Brain microvascular endothelial cell (primary cell): ENCODE data around the gene NRIP3.

ENCODE experiments used
- DNase-seq: peaks from one replicate; pipeline ENCODE4 v3.0.0-alpha.2; 2020
- H3K27ac ChIP-seq: fragments of 250-450 bp; sonication (Bioruptor Pico); 2 replicates; pipeline ENCODE4 v1.5.1; 2020; ENCODE audit warnings: mild to moderate bottlenecking, moderate library complexity
- H3K27me3 ChIP-seq: fragments of 250-450 bp; sonication (Bioruptor Pico); replicated peaks from 2 replicates; pipeline ENCODE4 v1.5.1; 2020; ENCODE audit warnings: mild to moderate bottlenecking
- H3K36me3 ChIP-seq: fragments of 250-450 bp; sonication (Bioruptor Pico); replicated peaks from 2 replicates; pipeline ENCODE4 v1.5.1; 2020; ENCODE audit warnings: mild to moderate bottlenecking
- H3K4me3 ChIP-seq: 2 replicates; pipeline ENCODE4 v1.5.1; 2011; ENCODE audit warnings: low read depth, mild to moderate bottlenecking, control low read depth, low read length, moderate library complexity
- in situ Hi-C: cut with HindIII; loops from 2 replicates; pipeline ENCODE4 v1.10.0; 2017; ENCODE audit warnings: low sequenced_read_pairs, low pct_ligation_motif_present
- TF ChIP-seq, protein P1 (sequence below): IDR thresholded peaks from 2 replicates; pipeline ENCODE4 v1.5.1; 2011; ENCODE audit warnings: low read depth, mild to moderate bottlenecking, moderate library complexity, low read length, control low read depth, inconsistent platforms; ENCODE audit errors: missing control alignments

The NRIP3 gene

DNA sequence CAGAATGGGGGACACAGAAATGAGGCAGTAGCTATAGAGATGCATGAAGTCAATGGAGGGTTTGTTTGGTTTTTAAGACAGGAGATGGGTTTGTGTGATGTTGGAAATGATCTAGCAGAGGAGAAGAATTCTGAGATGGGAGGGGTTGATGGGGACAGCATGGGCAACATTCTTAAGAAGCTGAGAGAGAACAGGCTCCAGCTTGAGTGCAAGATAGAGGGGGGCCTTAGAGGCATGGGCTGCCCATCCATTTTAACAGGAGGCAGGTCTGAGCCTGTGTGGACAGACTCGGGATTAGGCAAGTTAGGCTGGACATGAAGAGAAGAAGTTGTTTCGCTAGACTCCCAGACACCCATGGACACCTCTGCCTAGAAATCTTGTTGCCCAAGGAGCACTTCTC is 37.9 kb upstream of the NRIP3 start:
- Histone ChIP-seq H3K27me3 (no peaks in the 10 kb centered on the region), H3K36me3 (no peaks in the 10 kb centered on the region), H3K27ac (no peak overlapping the region), H3K4me3 (no peak overlapping the region)
- TF ChIP-seq, protein P1, sequence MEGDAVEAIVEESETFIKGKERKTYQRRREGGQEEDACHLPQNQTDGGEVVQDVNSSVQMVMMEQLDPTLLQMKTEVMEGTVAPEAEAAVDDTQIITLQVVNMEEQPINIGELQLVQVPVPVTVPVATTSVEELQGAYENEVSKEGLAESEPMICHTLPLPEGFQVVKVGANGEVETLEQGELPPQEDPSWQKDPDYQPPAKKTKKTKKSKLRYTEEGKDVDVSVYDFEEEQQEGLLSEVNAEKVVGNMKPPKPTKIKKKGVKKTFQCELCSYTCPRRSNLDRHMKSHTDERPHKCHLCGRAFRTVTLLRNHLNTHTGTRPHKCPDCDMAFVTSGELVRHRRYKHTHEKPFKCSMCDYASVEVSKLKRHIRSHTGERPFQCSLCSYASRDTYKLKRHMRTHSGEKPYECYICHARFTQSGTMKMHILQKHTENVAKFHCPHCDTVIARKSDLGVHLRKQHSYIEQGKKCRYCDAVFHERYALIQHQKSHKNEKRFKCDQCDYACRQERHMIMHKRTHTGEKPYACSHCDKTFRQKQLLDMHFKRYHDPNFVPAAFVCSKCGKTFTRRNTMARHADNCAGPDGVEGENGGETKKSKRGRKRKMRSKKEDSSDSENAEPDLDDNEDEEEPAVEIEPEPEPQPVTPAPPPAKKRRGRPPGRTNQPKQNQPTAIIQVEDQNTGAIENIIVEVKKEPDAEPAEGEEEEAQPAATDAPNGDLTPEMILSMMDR, result no peak
- DNase-seq, result no peak
- in situ Hi-C loops, result no loop called here

DNA sequence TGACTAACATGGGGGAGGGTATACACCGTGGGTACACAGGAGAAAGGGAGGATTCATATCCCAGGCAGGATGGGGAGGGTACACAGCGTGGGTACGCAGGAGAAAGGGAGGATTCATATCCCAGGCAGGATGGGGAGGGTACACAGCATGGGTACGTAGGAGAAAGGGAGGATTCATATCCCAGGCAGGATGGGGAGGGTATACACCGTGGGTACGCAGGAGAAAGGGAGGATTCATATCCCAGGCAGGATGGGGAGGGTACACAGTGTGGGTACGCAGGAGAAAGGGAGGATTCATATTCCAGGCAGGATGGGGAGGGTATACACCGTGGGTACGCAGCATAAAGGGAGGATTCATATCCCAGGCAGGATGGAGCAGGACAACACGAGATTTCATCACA is 36.6 kb upstream of the NRIP3 start:
- H3K36me3 ChIP-seq, result no peaks in the 10 kb centered on the region
- H3K27ac ChIP-seq, result no peak overlapping the region
- H3K27me3 ChIP-seq, result no peaks in the 10 kb centered on the region
- in situ Hi-C loops, result no loop called here
- DNase-seq, result no peak
- TF ChIP-seq, protein P1, result no peak
- H3K4me3 ChIP-seq, result no peak overlapping the region

DNA sequence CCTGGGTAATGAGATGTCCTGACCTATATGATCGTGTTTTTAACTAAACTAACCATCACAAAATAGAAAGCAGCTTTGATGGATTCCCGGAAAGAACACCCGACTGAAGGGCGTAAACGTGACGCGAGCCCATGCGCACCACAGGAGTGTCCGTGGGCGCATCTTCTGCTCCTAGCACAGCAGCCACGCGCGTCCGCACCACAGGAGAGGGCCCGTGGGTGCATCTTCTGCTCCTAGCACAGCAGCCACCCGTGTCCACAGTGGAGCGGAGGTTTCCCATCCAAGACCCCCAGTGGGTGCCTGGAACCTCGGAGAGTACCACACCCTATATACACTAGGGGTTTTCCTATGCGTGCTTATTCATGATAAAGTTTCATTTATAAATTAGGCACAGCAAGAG is 36.1 kb upstream of the NRIP3 start:
- H3K27ac ChIP-seq, result no peak overlapping the region
- no peaks in the 10 kb centered on the region for H3K36me3 ChIP-seq
- in situ Hi-C loops, result no loop called here
- no peaks in the 10 kb centered on the region for H3K27me3 ChIP-seq
- TF ChIP-seq, protein P1, result no peak
- DNase-seq, result no peak
- H3K4me3 ChIP-seq, result no peak overlapping the region

DNA sequence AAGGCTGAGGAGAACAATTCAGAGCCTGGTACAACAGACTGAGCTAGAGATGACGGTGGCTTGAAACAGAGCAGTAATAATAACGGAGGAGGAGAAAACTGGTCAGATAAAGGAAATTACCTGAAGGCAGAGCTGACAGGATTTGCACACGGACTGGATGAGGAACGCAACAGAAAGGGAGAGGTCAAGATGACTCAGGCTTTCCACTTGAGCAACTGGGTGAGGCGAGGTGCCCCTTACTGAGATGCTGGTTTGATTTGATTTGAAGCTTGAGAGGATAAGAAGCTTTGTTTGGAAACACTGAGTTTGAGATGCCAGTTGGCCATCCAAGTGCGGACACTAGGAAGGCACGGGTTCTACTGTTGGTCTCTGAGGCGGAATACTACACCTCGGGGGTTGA is 35.4 kb upstream of the NRIP3 start:
- in situ Hi-C loops, result no loop called here

DNA sequence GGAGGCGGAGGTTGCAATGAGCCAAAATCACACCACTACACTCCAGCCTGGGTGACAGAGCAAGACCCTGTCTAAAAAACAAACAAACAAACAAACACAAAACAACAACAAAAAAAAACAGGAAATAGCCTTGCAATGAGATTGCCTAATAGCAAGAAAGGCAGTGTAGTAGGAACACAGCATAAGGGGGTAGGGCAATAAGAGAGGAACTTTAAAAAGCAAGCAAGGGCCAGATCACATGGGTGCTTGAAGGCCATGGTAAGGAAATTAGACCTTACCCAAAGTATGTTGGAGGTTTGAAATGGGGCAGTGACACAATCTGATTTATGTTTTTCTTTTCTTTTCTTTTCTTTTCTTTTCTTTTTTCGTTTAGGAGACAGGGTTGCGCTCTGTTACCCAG is 34.7 kb upstream of the NRIP3 start:
- TF ChIP-seq, protein P1, result no peak
- no peaks in the 10 kb centered on the region for H3K36me3 ChIP-seq
- H3K4me3 ChIP-seq, result no peak overlapping the region
- no peak for DNase-seq
- no peaks in the 10 kb centered on the region for H3K27me3 ChIP-seq
- in situ Hi-C loops, result no loop called here
- H3K27ac ChIP-seq, result no peak overlapping the region

More for the DNA sequence above, 35.4 kb upstream of the NRIP3 start:
- Histone ChIP-seq H3K27me3 (no peaks in the 10 kb centered on the region), H3K27ac (no peak overlapping the region), H3K36me3 (no peaks in the 10 kb centered on the region), H3K4me3 (no peak overlapping the region)
- DNase-seq, result no peak
- TF ChIP-seq, protein P1, result no peak

DNA sequence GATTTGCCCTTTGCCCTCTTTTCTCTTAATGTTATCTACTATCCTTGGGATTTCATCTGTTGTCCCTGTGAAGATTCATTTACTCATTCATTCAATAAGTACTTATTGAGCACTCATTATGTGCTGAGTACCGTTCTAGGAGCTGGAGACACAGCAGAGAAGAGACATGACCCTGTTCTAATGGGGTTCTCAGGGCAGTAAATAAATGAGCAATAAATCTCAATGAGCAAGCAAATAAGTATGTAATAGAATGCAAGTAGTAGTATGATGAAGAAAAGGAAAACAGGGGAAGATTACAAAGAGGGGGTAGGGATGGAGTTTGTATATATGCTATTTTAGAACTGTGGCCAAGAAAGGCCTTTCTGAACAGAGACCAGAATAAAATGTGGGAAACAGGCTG is 34.2 kb upstream of the NRIP3 start:
- Histone ChIP-seq H3K27ac (no peak overlapping the region), H3K27me3 (no peaks in the 10 kb centered on the region), H3K36me3 (no peaks in the 10 kb centered on the region), H3K4me3 (no peak overlapping the region)
- TF ChIP-seq, protein P1, result no peak
- DNase-seq, result no peak
- in situ Hi-C loops, result no loop called here
